HepG2 (cell line): ENCODE measurements around the gene CXCL17. TPM values are rescaled to one million over a fixed set of nuclear protein-coding genes. Genes with fewer than 3 reads are reported as not detected.

Experiments
- ARNT2 ChIP-seq: sonication (generic); formaldehyde crosslinking; IDR thresholded peaks from 2 replicates; pipeline ENCODE4 v1.8.0; 2022; ENCODE audit warnings: mild to moderate bottlenecking, low read depth, missing genetic modification reagents, moderate library complexity
- ATF4 ChIP-seq, 2 experiments: fragments of 450-650 bp in 1 of 2; sonication (generic) in 1 of 2; formaldehyde crosslinking; IDR thresholded peaks; 2 replicates each; pipeline versions ENCODE4 v1.5.0 to v1.8.0; 2020 to 2022; ENCODE audit warnings: mild to moderate bottlenecking in 1 of 2, missing genetic modification reagents in 1 of 2
- EP300 ChIP-seq, 3 experiments: sonication (generic) in 1 of 3; formaldehyde crosslinking in 1 of 3; IDR thresholded peaks; 2 replicates each; pipeline versions ENCODE4 v1.5.1 to v1.6.1; 2011 to 2020; ENCODE audit warnings: low read depth in 2 of 3, low read length in 2 of 3, borderline replicate concordance in 1 of 3, improper control_type of control experiment in 1 of 3, mild to moderate bottlenecking in 1 of 3, missing genetic modification reagents in 1 of 3, moderate library complexity in 1 of 3
- FOSL2 ChIP-seq: sonication (generic); formaldehyde crosslinking; IDR thresholded peaks from 2 replicates; pipeline ENCODE4 v1.4.0; 2020; ENCODE audit warnings: missing genetic modification reagents
- GATAD2A ChIP-seq: IDR thresholded peaks from 2 replicates; pipeline ENCODE4 v1.6.1; 2016
- HOXD1 ChIP-seq: sonication (generic); formaldehyde crosslinking; IDR thresholded peaks from 2 replicates; pipeline ENCODE4 v1.5.0; 2020; ENCODE audit warnings: missing genetic modification reagents
- ISL2 ChIP-seq: sonication (generic); formaldehyde crosslinking; IDR thresholded peaks from 2 replicates; pipeline ENCODE4 v1.5.0; 2020; ENCODE audit warnings: missing genetic modification reagents
- MYPOP ChIP-seq: sonication (generic); formaldehyde crosslinking; IDR thresholded peaks from 2 replicates; pipeline ENCODE4 v1.8.1; 2023; ENCODE audit warnings: mild to moderate bottlenecking, moderate library complexity, missing genetic modification reagents
- PHF8 ChIP-seq: sonication (generic); formaldehyde crosslinking; IDR thresholded peaks from 2 replicates; pipeline ENCODE4 v1.5.0; 2020; ENCODE audit warnings: missing genetic modification reagents
- SKIL ChIP-seq: sonication (generic); formaldehyde crosslinking; IDR thresholded peaks from 2 replicates; pipeline ENCODE4 v1.8.0; 2022; ENCODE audit warnings: missing genetic modification reagents, mild to moderate bottlenecking, moderate library complexity, borderline replicate concordance
- SMC3 ChIP-seq: IDR thresholded peaks from 2 replicates; pipeline ENCODE4 v1.6.1; 2011; ENCODE audit warnings: low read length, improper control_type of control experiment
- SMYD3 ChIP-seq: sonication (generic); formaldehyde crosslinking; IDR thresholded peaks from 2 replicates; pipeline ENCODE4 v1.8.1; 2023; ENCODE audit warnings: mild to moderate bottlenecking, missing genetic modification reagents
- SRSF1 ChIP-seq: fragments of 200-400 bp; formaldehyde crosslinking; optimal IDR thresholded peaks from 2 replicates; pipeline ENCODE3; 2017; ENCODE audit warnings: mild to moderate bottlenecking, low read depth, low read length, moderate library complexity
- ZBTB20 ChIP-seq: sonication (generic); formaldehyde crosslinking; IDR thresholded peaks from 2 replicates; pipeline ENCODE4 v1.8.1; 2023; ENCODE audit warnings: missing genetic modification reagents, low read depth, mild to moderate bottlenecking, borderline replicate concordance
- ZNF12 ChIP-seq: sonication (generic); formaldehyde crosslinking; IDR thresholded peaks from 2 replicates; pipeline ENCODE4 v1.5.0; 2020; ENCODE audit warnings: missing genetic modification reagents
- ZNF225 ChIP-seq: sonication (generic); formaldehyde crosslinking; IDR thresholded peaks from 2 replicates; pipeline ENCODE4 v1.4.0; 2020; ENCODE audit warnings: mild to moderate bottlenecking, missing genetic modification reagents
- ZNF609 ChIP-seq: sonication (generic); formaldehyde crosslinking; IDR thresholded peaks from 2 replicates; pipeline ENCODE4 v1.4.0; 2020; ENCODE audit warnings: mild to moderate bottlenecking, missing genetic modification reagents, borderline replicate concordance
- ZNF703 ChIP-seq: sonication (generic); formaldehyde crosslinking; IDR thresholded peaks from 2 replicates; pipeline ENCODE4 v1.5.1; 2020; ENCODE audit warnings: missing genetic modification reagents, mild to moderate bottlenecking, moderate library complexity, borderline replicate concordance
- ZNF720 ChIP-seq: sonication (generic); formaldehyde crosslinking; IDR thresholded peaks from 2 replicates; pipeline ENCODE4 v1.4.0; 2020; ENCODE audit warnings: missing genetic modification reagents
- ZNF83 ChIP-seq: sonication (generic); formaldehyde crosslinking; IDR thresholded peaks from 2 replicates; pipeline ENCODE4 v1.4.0; 2020; ENCODE audit warnings: missing genetic modification reagents, mild to moderate bottlenecking, borderline replicate concordance
- polyA plus RNA-seq, 8 experiments: library from polyadenylated mRNA; depleted of rRNA in 3 of 8; stranded (reverse) in 7 of 8; unstranded in 1 of 8; fragments of >200 nt; fragmentation: Illumina TruSeq in 4 of 8; extraction: Trizol in 4 of 8; gene quantifications; 2 replicates each; pipeline versions ENCODE4 v1.2.1 to v1.2.3, GENCODE V29; 2011 to 2016; ENCODE audit warnings: low read depth in 4 of 8, missing spikeins in 1 of 8, mixed read lengths in 1 of 8; ENCODE audit not compliant: insufficient read depth in 1 of 8
- total RNA-seq, 5 experiments: library from RNA; depleted of rRNA; stranded (reverse); fragments of >200 nt; fragmentation: Illumina TruSeq; extraction: Trizol; gene quantifications; 2 replicates each; pipeline ENCODE4 v1.2.3, GENCODE V29; 2016; ENCODE audit warnings: low read depth in 1 of 5

Gene CXCL17
- total and polyA plus RNA-seq, 2 of the 13 experiments (the other 11 are each of a cell fraction or from before 2014, with no cell fraction given), result 0.12 TPM; not detected in 1

GRCh38 chr19:42480335-42481095 is 37.8 kb upstream of the CXCL17 start (continued):
- TF ChIP-seq PHF8 (CRISPR knock-in tag) (0 out of 2 replicates have a peak, but pooled peaks have one; percentile 12), ZNF703 (no peak), ZNF83 (CRISPR knock-in tag) (no peak), ARNT2 (CRISPR knock-in tag) (0 out of 2 replicates have a peak, but pooled peaks have one; percentile 50), GATAD2A (CRISPR knock-in tag) (peak; percentile 94), ATF4 (CRISPR knock-in tag; IDR thresholded peaks at IDR 0.05) (peak in 1 of 2 experiments; percentile 64; a peak in 1 of 4 replicates), ISL2 (CRISPR knock-in tag) (peak; percentile 84), EP300 (IDR thresholded peaks at IDR 0.05; ENCODE audit: low read depth in 2 of 2, low read length in 2 of 2) (peak in 1 of 2 experiments; percentile 94; a peak in 2 of 4 replicates), EP300 (CRISPR knock-in tag; IDR thresholded peaks at IDR 0.05; ENCODE audit: borderline replicate concordance) (peak; percentile 97), FOSL2 (CRISPR knock-in tag) (peak; percentile 89), SRSF1 (no peak), MYPOP (CRISPR knock-in tag) (0 out of 2 replicates have a peak, but pooled peaks have one; percentile 18), ZBTB20 (CRISPR knock-in tag) (no peak), ZNF12 (CRISPR knock-in tag) (peak; percentile 90), HOXD1 (CRISPR knock-in tag) (peak; percentile 97), ZNF609 (peak; percentile 83), ZNF720 (CRISPR knock-in tag) (no peak), SKIL (CRISPR knock-in tag) (peak; percentile 81), SMC3 (0 out of 2 replicates have a peak, but pooled peaks have one; percentile 22), SMYD3 (CRISPR knock-in tag) (peak; percentile 71; the same call in 1 of the 2 replicates), ZNF225 (no peak)
